HepG2 (cell line): ENCODE data around the gene TEX14. TPM values are rescaled to one million over a fixed set of nuclear protein-coding genes. Genes with fewer than 3 reads are reported as not detected.

Experiments used
- AFF4 ChIP-seq: sonication (generic); formaldehyde crosslinking; IDR thresholded peaks from 2 replicates; pipeline ENCODE4 v1.4.0; 2020; ENCODE audit warnings: missing genetic modification reagents
- ATF2 ChIP-seq: sonication (generic); formaldehyde crosslinking; IDR thresholded peaks from 2 replicates; pipeline ENCODE4 v1.4.0; 2020; ENCODE audit warnings: missing genetic modification reagents
- ATF3 ChIP-seq: sonication (generic); formaldehyde crosslinking; IDR thresholded peaks from 2 replicates; pipeline ENCODE4 v1.4.0; 2020; ENCODE audit warnings: missing genetic modification reagents
- CREB1 ChIP-seq, 2 experiments: fragments of 450-650 bp in 1 of 2; IDR thresholded peaks; 2 replicates each; pipeline ENCODE4 v1.6.1; 2016 to 2017; ENCODE audit warnings: control low read depth in 1 of 2, mild to moderate bottlenecking in 1 of 2, missing compliant biosample characterization in 1 of 2, missing genetic modification characterization in 1 of 2
- CREM ChIP-seq, 2 experiments: sonication (generic) in 1 of 2; formaldehyde crosslinking in 1 of 2; IDR thresholded peaks; 2 replicates each; pipeline versions ENCODE4 v1.4.0 to v1.6.1; 2016 to 2020; ENCODE audit warnings: antibody characterized with exemption in 1 of 2, mild to moderate bottlenecking in 1 of 2, missing genetic modification reagents in 1 of 2
- HNRNPH1 ChIP-seq: fragments of 200-400 bp; formaldehyde crosslinking; optimal IDR thresholded peaks from 2 replicates; pipeline ENCODE3; 2017; ENCODE audit warnings: mild to moderate bottlenecking, low read depth, low read length
- KDM5A ChIP-seq: fragments of 200-600 bp; sonication (generic); IDR thresholded peaks from 2 replicates; pipeline ENCODE4 v1.7.0; 2018; ENCODE audit warnings: antibody characterized with exemption, mild to moderate bottlenecking, low read length, borderline replicate concordance
- NCOR1 ChIP-seq: fragments of 200-600 bp; sonication (generic); IDR thresholded peaks from 2 replicates; pipeline ENCODE4 v1.7.0; 2017; ENCODE audit warnings: antibody characterized with exemption, low read length, borderline replicate concordance
- NFE2 ChIP-seq: sonication (generic); formaldehyde crosslinking; IDR thresholded peaks from 2 replicates; pipeline ENCODE4 v1.4.0; 2020; ENCODE audit warnings: missing genetic modification reagents
- NR2F2 ChIP-seq: IDR thresholded peaks from 2 replicates; pipeline ENCODE4 v1.6.1; 2012; ENCODE audit warnings: low read depth, inconsistent platforms, borderline replicate concordance
- ONECUT2 ChIP-seq: sonication (generic); formaldehyde crosslinking; IDR thresholded peaks from 2 replicates; pipeline ENCODE4 v1.4.0; 2020; ENCODE audit warnings: missing genetic modification reagents
- POLR2A ChIP-seq, 2 experiments: IDR thresholded peaks; 2 replicates each; pipeline ENCODE4 v1.6.1; 2011; ENCODE audit warnings: low read depth in 2 of 2, low read length in 2 of 2, mild to moderate bottlenecking in 1 of 2, moderate library complexity in 1 of 2; ENCODE audit not compliant: insufficient read depth in 1 of 2
- SALL1 ChIP-seq: sonication (generic); formaldehyde crosslinking; IDR thresholded peaks from 2 replicates; pipeline ENCODE4 v1.8.0; 2022; ENCODE audit warnings: mild to moderate bottlenecking, missing genetic modification reagents
- SP5 ChIP-seq: IDR thresholded peaks from 2 replicates; pipeline ENCODE4 v1.6.1; 2016; ENCODE audit warnings: low read depth, borderline replicate concordance
- TAF15 ChIP-seq: fragments of 200-400 bp; formaldehyde crosslinking; IDR thresholded peaks from one replicate; pipeline ENCODE4 v1.6.1; 2018; ENCODE audit warnings: mild to moderate bottlenecking, low read depth, low read length; ENCODE audit not compliant: poor library complexity, severe bottlenecking
- TGIF2 ChIP-seq: IDR thresholded peaks from 2 replicates; pipeline ENCODE4 v1.6.1; 2016; ENCODE audit warnings: control low read depth, missing compliant biosample characterization
- ZFP90 ChIP-seq: sonication (generic); formaldehyde crosslinking; IDR thresholded peaks from 2 replicates; pipeline ENCODE4 v1.8.0; 2022; ENCODE audit warnings: missing genetic modification reagents, mild to moderate bottlenecking, inconsistent platforms, borderline replicate concordance
- ZNF430 ChIP-seq: sonication (generic); formaldehyde crosslinking; IDR thresholded peaks from 2 replicates; pipeline ENCODE4 v1.9.0; 2021; ENCODE audit warnings: mild to moderate bottlenecking, missing genetic modification reagents
- ZNF549 ChIP-seq: sonication (generic); formaldehyde crosslinking; IDR thresholded peaks from 2 replicates; pipeline ENCODE4 v1.5.0; 2020; ENCODE audit warnings: missing genetic modification reagents
- ZNF557 ChIP-seq: sonication (generic); formaldehyde crosslinking; IDR thresholded peaks from 2 replicates; pipeline ENCODE4 v1.4.0; 2020; ENCODE audit warnings: missing genetic modification reagents
- ZNF776 ChIP-seq: sonication (generic); formaldehyde crosslinking; IDR thresholded peaks from 2 replicates; pipeline ENCODE4 v1.4.0; 2020; ENCODE audit warnings: mild to moderate bottlenecking, missing genetic modification reagents
- polyA plus RNA-seq, 8 experiments: library from polyadenylated mRNA; depleted of rRNA in 3 of 8; stranded (reverse) in 7 of 8; unstranded in 1 of 8; fragments of >200 nt; fragmentation: Illumina TruSeq in 4 of 8; extraction: Trizol in 4 of 8; gene quantifications; 2 replicates each; pipeline versions ENCODE4 v1.2.1 to v1.2.3, GENCODE V29; 2011 to 2016; ENCODE audit warnings: low read depth in 4 of 8, missing spikeins in 1 of 8, mixed read lengths in 1 of 8; ENCODE audit not compliant: insufficient read depth in 1 of 8
- total RNA-seq, 5 experiments: library from RNA; depleted of rRNA; stranded (reverse); fragments of >200 nt; fragmentation: Illumina TruSeq; extraction: Trizol; gene quantifications; 2 replicates each; pipeline ENCODE4 v1.2.3, GENCODE V29; 2016; ENCODE audit warnings: low read depth in 1 of 5
- TF ChIP-seq, protein P1 (sequence below): sonication (generic); formaldehyde crosslinking; IDR thresholded peaks from 2 replicates; pipeline ENCODE4 v1.9.0; 2021; ENCODE audit warnings: missing genetic modification reagents, borderline replicate concordance

TEX14 gene
- total and polyA plus RNA-seq, 2 of the 13 experiments (the other 11 are each of a cell fraction or from before 2014, with no cell fraction given), result 0.04 to 0.07 TPM

DNA sequence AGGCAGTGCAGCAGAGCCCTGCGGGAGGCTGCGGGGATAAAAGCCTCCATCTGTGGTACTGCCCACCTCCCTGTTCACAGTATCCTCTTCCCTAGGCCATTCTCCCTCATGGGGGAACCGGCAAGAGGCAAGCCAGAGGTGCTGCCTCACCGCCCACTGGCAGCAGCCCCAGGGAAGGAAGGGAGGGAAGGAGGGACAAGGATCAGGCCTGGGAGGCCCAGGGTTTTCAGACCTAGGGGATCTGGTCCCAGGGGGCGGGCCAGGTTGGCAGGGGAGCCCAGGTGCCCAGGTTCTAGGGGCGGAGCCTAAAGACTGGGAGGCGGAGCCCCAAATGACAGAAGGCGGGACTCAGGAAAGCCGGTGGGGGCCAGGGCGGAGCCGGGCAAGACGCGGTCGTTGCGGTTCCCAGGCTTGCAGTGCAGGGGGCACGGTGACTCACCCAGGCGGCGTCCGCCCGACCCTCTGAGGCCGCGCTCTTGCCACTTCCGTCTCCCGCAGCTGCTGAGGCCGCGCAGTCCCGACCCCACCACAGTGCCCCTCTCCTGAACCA lies 174.4 kb downstream of the TEX14 start (continued):
- TF ChIP-seq ONECUT2 (CRISPR knock-in tag), result no peak
- TF ChIP-seq SP5 (CRISPR knock-in tag), result peak; percentile 51
- TF ChIP-seq ATF3 (CRISPR knock-in tag), result peak; percentile 93
- peak; percentile 83 for TF ChIP-seq ZFP90
- no peak for TF ChIP-seq AFF4 (CRISPR knock-in tag)
- TF ChIP-seq ZNF549 (CRISPR knock-in tag), result no peak
- peak; percentile 56 for TF ChIP-seq TAF15
- peak; percentile 39 for TF ChIP-seq ATF2 (CRISPR knock-in tag)
- TF ChIP-seq POLR2A (IDR thresholded peaks at IDR 0.05; ENCODE audit: insufficient read depth in 1 of 2, low read depth in 2 of 2, low read length in 2 of 2), result peak; percentile 86
- TF ChIP-seq NFE2 (CRISPR knock-in tag), result no peak
- TF ChIP-seq CREM (IDR thresholded peaks at IDR 0.05), result no peak
- TF ChIP-seq CREM (CRISPR knock-in tag; IDR thresholded peaks at IDR 0.05), result no peak
- TF ChIP-seq CREB1 (IDR thresholded peaks at IDR 0.05), result no peak
- TF ChIP-seq CREB1 (CRISPR knock-in tag; IDR thresholded peaks at IDR 0.05), result no peak
- TF ChIP-seq KDM5A, result no peak
- 0 out of 2 replicates have a peak, but pooled peaks have one; percentile 14 for TF ChIP-seq ZNF430 (CRISPR knock-in tag)
- no peak for TF ChIP-seq HNRNPH1
- TF ChIP-seq NCOR1, result 0 out of 2 replicates have a peak, but pooled peaks have one; percentile 14
- peak; percentile 23; the same call in 1 of the 2 replicates for TF ChIP-seq SALL1
- TF ChIP-seq ZNF776 (CRISPR knock-in tag), result 0 out of 2 replicates have a peak, but pooled peaks have one; percentile 66
- TF ChIP-seq, protein P1, sequence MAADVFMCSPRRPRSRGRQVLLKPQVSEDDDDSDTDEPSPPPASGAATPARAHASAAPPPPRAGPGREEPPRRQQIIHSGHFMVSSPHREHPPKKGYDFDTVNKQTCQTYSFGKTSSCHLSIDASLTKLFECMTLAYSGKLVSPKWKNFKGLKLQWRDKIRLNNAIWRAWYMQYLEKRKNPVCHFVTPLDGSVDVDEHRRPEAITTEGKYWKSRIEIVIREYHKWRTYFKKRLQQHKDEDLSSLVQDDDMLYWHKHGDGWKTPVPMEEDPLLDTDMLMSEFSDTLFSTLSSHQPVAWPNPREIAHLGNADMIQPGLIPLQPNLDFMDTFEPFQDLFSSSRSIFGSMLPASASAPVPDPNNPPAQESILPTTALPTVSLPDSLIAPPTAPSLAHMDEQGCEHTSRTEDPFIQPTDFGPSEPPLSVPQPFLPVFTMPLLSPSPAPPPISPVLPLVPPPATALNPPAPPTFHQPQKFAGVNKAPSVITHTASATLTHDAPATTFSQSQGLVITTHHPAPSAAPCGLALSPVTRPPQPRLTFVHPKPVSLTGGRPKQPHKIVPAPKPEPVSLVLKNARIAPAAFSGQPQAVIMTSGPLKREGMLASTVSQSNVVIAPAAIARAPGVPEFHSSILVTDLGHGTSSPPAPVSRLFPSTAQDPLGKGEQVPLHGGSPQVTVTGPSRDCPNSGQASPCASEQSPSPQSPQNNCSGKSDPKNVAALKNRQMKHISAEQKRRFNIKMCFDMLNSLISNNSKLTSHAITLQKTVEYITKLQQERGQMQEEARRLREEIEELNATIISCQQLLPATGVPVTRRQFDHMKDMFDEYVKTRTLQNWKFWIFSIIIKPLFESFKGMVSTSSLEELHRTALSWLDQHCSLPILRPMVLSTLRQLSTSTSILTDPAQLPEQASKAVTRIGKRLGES (CRISPR knock-in tag), result no peak
- TF ChIP-seq TGIF2, result peak; percentile 64
- no peak for TF ChIP-seq ZNF557
- TF ChIP-seq NR2F2, result 0 out of 2 replicates have a peak, but pooled peaks have one; percentile 6
